Pancreas (tissue), 10 donors: ENCODE measurements around the gene TXNDC2. TPM values are rescaled to one million over a fixed set of nuclear protein-coding genes. Genes with fewer than 3 reads are reported as not detected.

Experiments used
- ATAC-seq, 4 donors: fragments of 200-7000 bp; cut with Tn5 transposase; one replicate each; pipeline versions ENCODE4 v1.8.0 to v1.9.1; 2020; ENCODE audit warnings: mild to moderate bottlenecking in 4 of 4, moderate library complexity in 4 of 4
- DNase-seq, 6 donors: peaks; one replicate each; pipeline ENCODE4 v3.0.0-alpha.2; 2020
- FAIRE-seq: peaks from 2 replicates; lab custom pipeline; 2012; peaks lifted over from hg19 to GRCh38; lab: Jason Lieb, UNC
- H3K27ac ChIP-seq, 4 donors: fragments of 200-600 bp; sonication (generic); 1 replicate in 3 of 4; 2 replicates in 1 of 4; pipeline versions ENCODE4 v1.5.0 to v1.8.0; 2020
- H3K27me3 ChIP-seq, 4 donors: fragments of 200-600 bp; one replicate each; pipeline ENCODE4 v1.8.0; 2021
- H3K36me3 ChIP-seq, 3 donors: fragments of 200-600 bp; sonication (generic) in 1 of 3; one replicate each; pipeline versions ENCODE4 v1.5.0 to v1.8.0; 2020 to 2021
- H3K4me1 ChIP-seq, 3 donors: fragments of 200-600 bp; one replicate each; pipeline ENCODE4 v1.8.0; 2021
- H3K4me3 ChIP-seq, 4 donors: fragments of 200-600 bp; sonication (generic) in 2 of 4; one replicate each; pipeline versions ENCODE4 v1.5.0 to v1.8.0; 2020 to 2021
- H3K9me3 ChIP-seq, 4 donors: fragments of 200-600 bp; one replicate each; pipeline ENCODE4 v1.8.0; 2021
- CTCF ChIP-seq, 4 donors: fragments of 200-600 bp; sonication (generic) in 3 of 4; IDR thresholded peaks; one replicate each; pipeline versions ENCODE4 v1.5.0 to v1.8.0; 2021; ENCODE audit warnings: antibody characterized with exemption in 4 of 4
- WGBS, 2 donors: extraction: QIAGEN DNeasy Blood & Tissue Kit; methylation state at CpG; one replicate each; pipeline ENCODE4 v1.1.7; 2013; 5-methylcytosine and 5-hydroxymethylcytosine counted together
- intact Hi-C, 3 donors: fragments of 100-400 bp; cut with DNase I; formaldehyde crosslinking; loops; one replicate each; pipeline versions ENCODE4 v1.11.1 to v1.14.2; 2022
- polyA plus RNA-seq, 2 donors: library from polyadenylated mRNA; stranded (reverse); fragments of 200-250 nt; gene quantifications; one replicate each; pipeline ENCODE4 v1.2.3, GENCODE V29; 2013
- total RNA-seq, 6 donors: library from RNA; stranded (reverse); fragmentation: NEBNext Ultra II Directional in 4 of 6; extraction: Animal tissue kit (Norgen Biotek cat#: 25700) in 4 of 6; gene quantifications; one replicate each; pipeline versions ENCODE4 v1.2.1 to v1.2.4, GENCODE V29; 2021 to 2023
- donor health status: healthy with polysubstance abuse.
- donor health status: DM: no; HTN: no; CAD: no; lungs with moderate emphysema.
- donor health status: DM: no; HTN: no; CAD: no.
- donor health status: control.
- donor health status: control.
- donor health status: Bipolar disorder and iron deficiency.
- donor health status: DM: yes; HTN: yes; CAD: no.
- donor health status: DM: no; HTN: no; CAD: no.
- donor health status: DM: no; HTN: no; CAD: no.
- donor health status: DM: yes; HTN: yes; CAD: no.

Gene TXNDC2
- total and polyA plus RNA-seq, 8 donors, result not detected

DNA sequence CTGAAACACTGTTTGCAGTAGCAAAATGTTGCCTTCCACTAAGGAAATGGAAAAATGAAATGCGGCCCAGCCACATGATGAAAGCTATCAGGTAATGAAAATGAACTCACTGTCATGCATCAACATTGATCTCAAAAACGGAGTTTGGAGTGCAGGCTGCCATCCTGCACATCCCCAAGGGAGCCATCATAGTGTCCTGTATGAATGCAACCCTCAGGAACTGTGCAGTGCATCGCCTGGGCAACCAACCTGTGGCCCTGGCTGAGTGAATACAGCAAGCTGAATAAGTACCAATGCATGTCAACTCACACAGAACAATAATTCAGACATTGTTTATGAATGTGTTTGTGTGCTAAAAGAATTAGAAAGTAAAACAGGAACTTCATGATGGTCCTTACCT lies 23.1 kb upstream of the TXNDC2 start:
- intact Hi-C loops, result no loop called here
- Histone ChIP-seq H3K4me1 (no peaks in the 10 kb centered on the region), H3K36me3 (no peaks in the 10 kb centered on the region), H3K27ac (no peak overlapping the region), H3K27me3 (no peaks in the 10 kb centered on the region), H3K4me3 (no peak overlapping the region), H3K9me3 (no peaks in the 10 kb centered on the region)
- WGBS, 2 donors, result 62 to 73% methylated on average over 3 of the region's 3 CpGs
- no peak for TF ChIP-seq CTCF (IDR thresholded peaks at IDR 0.05)
- ATAC-seq (no peak), DNase-seq (no peak), FAIRE-seq (no peak)

- FAIRE-seq, result no peak
- TF ChIP-seq CTCF (IDR thresholded peaks at IDR 0.05), result no peak
- intact Hi-C loops, result no loop called here
- no peak overlapping the region for H3K27ac ChIP-seq
- no peaks in the 10 kb centered on the region for H3K36me3 ChIP-seq
- no peaks in the 10 kb centered on the region for H3K27me3 ChIP-seq
- H3K4me1 ChIP-seq, result no peaks in the 10 kb centered on the region
- H3K4me3 ChIP-seq, result no peak overlapping the region
- no peaks in the 10 kb centered on the region for H3K9me3 ChIP-seq
- WGBS, 2 donors, result 32 to 84% methylated on average over 2 of the region's 2 CpGs
- no peak for ATAC-seq
- no peak for DNase-seq
These were observed 22.5 kb upstream of the TXNDC2 start for GRCh38 chr18:9863282-9863681.

- no peak overlapping the region for H3K4me3 ChIP-seq
- intact Hi-C loops, result no loop called here
- 94 to 95% methylated on average over 7 of the region's 7 CpGs for WGBS, 2 donors
- no peak for FAIRE-seq
- no peaks in the 10 kb centered on the region for H3K9me3 ChIP-seq
- peaks cover 0 to 12% (median 0%) of the 10 kb centered on the region in 3 donors for H3K4me1 ChIP-seq
- no peak overlapping the region for H3K27ac ChIP-seq
- no peaks in the 10 kb centered on the region for H3K36me3 ChIP-seq
- no peak for ATAC-seq
- DNase-seq, result no peak
- TF ChIP-seq CTCF (IDR thresholded peaks at IDR 0.05), result no peak
- H3K27me3 ChIP-seq, result no peaks in the 10 kb centered on the region
These were observed 19.8 kb upstream of the TXNDC2 start for GRCh38 chr18:9865764-9866490.

GRCh38 chr18:9866627-9867026 lies 19.1 kb upstream of the TXNDC2 start:
- H3K27me3 ChIP-seq, result no peaks in the 10 kb centered on the region
- no peaks in the 10 kb centered on the region for H3K36me3 ChIP-seq
- no peak for ATAC-seq
- no peak for DNase-seq
- no peak overlapping the region for H3K4me3 ChIP-seq
- no peak for FAIRE-seq
- 91 to 92% methylated on average over 3 of the region's 3 CpGs for whole genome bisulfite sequencing, 2 donors
- intact Hi-C loops, result no loop called here
- H3K27ac ChIP-seq, result no peak overlapping the region
- TF ChIP-seq CTCF (IDR thresholded peaks at IDR 0.05), result no peak
- peaks cover 0 to 12% (median 0%) of the 10 kb centered on the region in 3 donors for H3K4me1 ChIP-seq
- H3K9me3 ChIP-seq, result no peaks in the 10 kb centered on the region

- no peak for TF ChIP-seq CTCF (IDR thresholded peaks at IDR 0.05)
- H3K4me1 ChIP-seq, result peaks cover 0 to 12% (median 0%) of the 10 kb centered on the region in 3 donors
- H3K36me3 ChIP-seq, result no peaks in the 10 kb centered on the region
- DNase-seq (no peak), ATAC-seq (no peak), FAIRE-seq (no peak)
- 87% methylated on average over 4 of the region's 4 CpGs for WGBS, 2 donors
- H3K27me3 ChIP-seq, result no peaks in the 10 kb centered on the region
- no peaks in the 10 kb centered on the region for H3K9me3 ChIP-seq
- H3K4me3 ChIP-seq, result no peak overlapping the region
- no peak overlapping the region for H3K27ac ChIP-seq
- intact Hi-C loops, result no loop called here
These were observed 18.6 kb upstream of the TXNDC2 start for GRCh38 chr18:9867071-9867594.
